ENCODE measurements around the gene DOK5.

DOK5 gene

GRCh38 chr20:54619682-54620081, 144.3 kb downstream of the DOK5 start:
- no peak for DNase-seq

GRCh38 chr20:54620611-54621010, 145.2 kb downstream of the DOK5 start:
- no peak for DNase-seq

GRCh38 chr20:54622333-54623295, 147.2 kb downstream of the DOK5 start:
- peak; percentile 3 for DNase-seq

GRCh38 chr20:54623991-54624569, 148.7 kb downstream of the DOK5 start:
- DNase-seq: no peak

GRCh38 chr20:54624706-54625390, 149.5 kb downstream of the DOK5 start:
- DNase-seq: no peak

GRCh38 chr20:54625497-54625896, 150.1 kb downstream of the DOK5 start:
- DNase-seq: no peak

GRCh38 chr20:54626126-54626525, 150.7 kb downstream of the DOK5 start:
- no peak for DNase-seq

GRCh38 chr20:54629632-54630031, 154.2 kb downstream of the DOK5 start:
- no peak for DNase-seq

- no peak for DNase-seq
Measured at GRCh38 chr20:54630582-54630981, 155.2 kb downstream of the DOK5 start.

- DNase-seq: no peak
Measured at GRCh38 chr20:54631059-54631458, 155.7 kb downstream of the DOK5 start.

GRCh38 chr20:54633374-54634355, 158.3 kb downstream of the DOK5 start:
- DNase-seq: no peak

GRCh38 chr20:54636575-54636974, 161.2 kb downstream of the DOK5 start:
- DNase-seq: no peak

- no peak for DNase-seq
Measured at GRCh38 chr20:54639941-54640340, 164.5 kb downstream of the DOK5 start.

GRCh38 chr20:54640800-54641199, 165.4 kb downstream of the DOK5 start:
- DNase-seq: no peak

GRCh38 chr20:54642864-54643667, 167.7 kb downstream of the DOK5 start:
- DNase-seq: no peak

- DNase-seq: no peak
Measured at GRCh38 chr20:54643761-54644160, 168.4 kb downstream of the DOK5 start.

GRCh38 chr20:54645445-54646155, 170.2 kb downstream of the DOK5 start:
- DNase-seq: no peak

GRCh38 chr20:54646156-54646517, 170.7 kb downstream of the DOK5 start:
- no peak for DNase-seq

- no peak for DNase-seq
Measured at GRCh38 chr20:54648421-54649142, 173.2 kb downstream of the DOK5 start.

GRCh38 chr20:54649511-54649962, 174.1 kb downstream of the DOK5 start:
- peak; percentile 67 for DNase-seq

Data from stimulated activated CD4-positive, alpha-beta T cell treated with anti-CD3 and anti-CD28 coated beads, Interleukin-4, amount 100 ng/mL, for 1 hour (primary cell).